Gastrocnemius medialis (tissue), 4 donors: ENCODE results near the gene EYS.

Source experiments
- POLR2A ChIP-seq, 2 donors: fragments of 450-650 bp; IDR thresholded peaks; one replicate each; pipeline ENCODE4 v1.6.1; 2017; ENCODE audit warnings: antibody characterized with exemption in 2 of 2, mild to moderate bottlenecking in 2 of 2, moderate library complexity in 2 of 2
- TF ChIP-seq, protein P1 (sequence below), 5 experiments: fragments of 450-650 bp in 3 of 5; fragments of 200-600 bp in 2 of 5; sonication (generic) in 2 of 5; IDR thresholded peaks in 4 of 5; conservative IDR thresholded peaks in 1 of 5; 1 replicate in 4 of 5; 2 replicates in 1 of 5; pipeline ENCODE4 v1.5.1; 2016 to 2019; ENCODE audit warnings: antibody characterized with exemption in 5 of 5, mild to moderate bottlenecking in 3 of 5, moderate library complexity in 3 of 5

GRCh38 chr6:65436281-65436680 is 270.7 kb downstream of the EYS start:
- TF ChIP-seq POLR2A (IDR thresholded peaks at IDR 0.05), result no peak
- TF ChIP-seq, protein P1, sequence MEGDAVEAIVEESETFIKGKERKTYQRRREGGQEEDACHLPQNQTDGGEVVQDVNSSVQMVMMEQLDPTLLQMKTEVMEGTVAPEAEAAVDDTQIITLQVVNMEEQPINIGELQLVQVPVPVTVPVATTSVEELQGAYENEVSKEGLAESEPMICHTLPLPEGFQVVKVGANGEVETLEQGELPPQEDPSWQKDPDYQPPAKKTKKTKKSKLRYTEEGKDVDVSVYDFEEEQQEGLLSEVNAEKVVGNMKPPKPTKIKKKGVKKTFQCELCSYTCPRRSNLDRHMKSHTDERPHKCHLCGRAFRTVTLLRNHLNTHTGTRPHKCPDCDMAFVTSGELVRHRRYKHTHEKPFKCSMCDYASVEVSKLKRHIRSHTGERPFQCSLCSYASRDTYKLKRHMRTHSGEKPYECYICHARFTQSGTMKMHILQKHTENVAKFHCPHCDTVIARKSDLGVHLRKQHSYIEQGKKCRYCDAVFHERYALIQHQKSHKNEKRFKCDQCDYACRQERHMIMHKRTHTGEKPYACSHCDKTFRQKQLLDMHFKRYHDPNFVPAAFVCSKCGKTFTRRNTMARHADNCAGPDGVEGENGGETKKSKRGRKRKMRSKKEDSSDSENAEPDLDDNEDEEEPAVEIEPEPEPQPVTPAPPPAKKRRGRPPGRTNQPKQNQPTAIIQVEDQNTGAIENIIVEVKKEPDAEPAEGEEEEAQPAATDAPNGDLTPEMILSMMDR (IDR thresholded peaks at IDR 0.05 in 4 of 5, conservative IDR thresholded peaks at IDR 0.05 in 1 of 5), result no peak
